BE2C (cell line): ENCODE measurements around the gene RCOR2.

Experiments used
- DNase-seq: peaks from one replicate; pipeline ENCODE4 v3.0.0-alpha.2; 2020
- H3K27me3 ChIP-seq: fragments of 250-450 bp; sonication (Bioruptor Pico); 2 replicates; pipeline ENCODE4 v1.5.1; 2020; ENCODE audit warnings: mild to moderate bottlenecking
- H3K36me3 ChIP-seq: fragments of 250-450 bp; sonication (Bioruptor Pico); 2 replicates; pipeline ENCODE4 v1.5.1; 2020; ENCODE audit warnings: mild to moderate bottlenecking
- H3K4me1 ChIP-seq: fragments of 250-450 bp; sonication (Bioruptor Pico); 2 replicates; pipeline ENCODE4 v1.5.1; 2020
- H3K4me3 ChIP-seq: 2 replicates; pipeline ENCODE4 v1.5.1; 2011; ENCODE audit warnings: low read depth, low read length
- H3K9me3 ChIP-seq: fragments of 250-450 bp; sonication (Bioruptor Pico); 2 replicates; pipeline ENCODE4 v1.5.1; 2020
- CTCF ChIP-seq: IDR thresholded peaks from 2 replicates; pipeline ENCODE4 v1.5.1; 2012; ENCODE audit warnings: mild to moderate bottlenecking, low read depth, low read length

RCOR2 gene

GRCh38 chr11:63914896-63915691 is 1.9 kb downstream of the RCOR2 start:
- Histone ChIP-seq H3K36me3 (peaks cover 9% of the 10 kb centered on the region), H3K27me3 (no peaks in the 10 kb centered on the region), H3K9me3 (no peaks in the 10 kb centered on the region), H3K4me1 (peaks cover 22% of the 10 kb centered on the region), H3K4me3 (peak overlapping the region; percentile 80)
- no peak for TF ChIP-seq CTCF
- DNase-seq: peak; percentile 47

- DNase-seq: no peak
- H3K36me3 ChIP-seq: peaks cover 9% of the 10 kb centered on the region
- H3K4me1 ChIP-seq: peaks cover 16% of the 10 kb centered on the region
- H3K4me3 ChIP-seq: no peak overlapping the region
- H3K27me3 ChIP-seq: no peaks in the 10 kb centered on the region
- no peak for TF ChIP-seq CTCF
- no peaks in the 10 kb centered on the region for H3K9me3 ChIP-seq
Observed at GRCh38 chr11:63913866-63914830, 2.8 kb downstream of the RCOR2 start.

- Histone ChIP-seq H3K36me3 (peaks cover 9% of the 10 kb centered on the region), H3K4me3 (no peak overlapping the region), H3K27me3 (no peaks in the 10 kb centered on the region), H3K9me3 (no peaks in the 10 kb centered on the region), H3K4me1 (peaks cover 17% of the 10 kb centered on the region)
- DNase-seq: no peak
- TF ChIP-seq CTCF: no peak
Observed at GRCh38 chr11:63912678-63913077, 4.3 kb downstream of the RCOR2 start.

- Histone ChIP-seq H3K36me3 (peaks cover 9% of the 10 kb centered on the region), H3K27me3 (no peaks in the 10 kb centered on the region), H3K4me1 (peaks cover 19% of the 10 kb centered on the region), H3K4me3 (no peak overlapping the region), H3K9me3 (no peaks in the 10 kb centered on the region)
- TF ChIP-seq CTCF: no peak
- no peak for DNase-seq
Observed at GRCh38 chr11:63911876-63912275, 5.1 kb downstream of the RCOR2 start.

- no peak overlapping the region for H3K4me3 ChIP-seq
- no peaks in the 10 kb centered on the region for H3K27me3 ChIP-seq
- H3K9me3 ChIP-seq: no peaks in the 10 kb centered on the region
- peak; percentile 53 for DNase-seq
- H3K36me3 ChIP-seq: peaks cover 9% of the 10 kb centered on the region
- TF ChIP-seq CTCF: no peak
- peaks cover 19% of the 10 kb centered on the region for H3K4me1 ChIP-seq
Observed at GRCh38 chr11:63911440-63911839, 5.5 kb downstream of the RCOR2 start.
